Stimulated activated CD8-positive, alpha-beta memory T cell treated with anti-CD3 and anti-CD28 coated beads, Interleukin-15, amount 100 ng/mL, for 24 hours (primary cell): ENCODE results near the gene HEBP1.

Experiments used
- DNase-seq: peaks from one replicate; pipeline ENCODE4 v3.0.0-alpha.2; 2020; ENCODE audit warnings: low read depth

HEBP1 gene

GRCh38 chr12:13023811-13024530 is 23.9 kb upstream of the HEBP1 start:
- DNase-seq, result no peak

DNA sequence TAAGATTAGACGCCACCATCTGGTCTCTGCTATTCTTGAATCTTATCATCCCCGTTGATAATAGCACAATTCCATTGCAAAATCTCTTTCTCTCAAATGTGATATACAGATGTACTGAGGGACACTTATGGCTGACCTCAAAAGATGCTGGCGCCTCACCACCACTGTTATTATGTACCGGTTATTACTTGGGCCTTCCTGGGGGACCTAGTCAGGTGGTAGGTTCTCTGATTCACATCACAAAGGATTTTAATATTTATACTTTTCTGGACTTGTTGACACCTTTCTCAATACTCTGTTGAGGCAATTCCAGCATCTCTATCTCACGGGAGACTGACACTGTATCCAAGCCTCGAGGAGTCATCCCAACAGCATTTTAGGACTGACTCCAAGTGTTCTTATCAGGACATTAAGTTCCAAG is 22.8 kb upstream of the HEBP1 start:
- DNase-seq, result no peak

GRCh38 chr12:13011098-13011497 is 11.0 kb upstream of the HEBP1 start:
- no peak for DNase-seq

- DNase-seq, result no peak
Observed at GRCh38 chr12:13008741-13009380, 8.8 kb upstream of the HEBP1 start.

- DNase-seq, result no peak
Observed at GRCh38 chr12:13007496-13008233, 7.6 kb upstream of the HEBP1 start.

DNA sequence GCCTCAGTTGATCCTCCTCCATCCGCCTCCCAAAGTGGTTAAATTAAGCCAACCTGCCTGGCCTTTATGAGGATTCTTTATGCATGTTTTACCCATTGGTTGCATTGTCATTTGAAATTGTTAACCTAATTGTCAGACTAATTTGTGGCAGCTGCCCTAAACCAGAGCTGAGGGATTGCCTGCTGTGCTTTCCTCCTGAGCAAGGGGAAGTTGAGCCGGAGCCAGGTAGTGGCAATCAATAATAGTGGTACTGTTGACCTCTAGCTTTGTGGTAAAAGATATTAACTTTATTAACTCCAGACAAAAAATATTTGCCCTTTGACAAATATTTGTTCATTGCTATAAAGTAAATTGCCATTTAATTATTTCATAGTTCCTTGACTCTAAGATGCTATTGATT is 5.6 kb upstream of the HEBP1 start:
- no peak for DNase-seq

DNA sequence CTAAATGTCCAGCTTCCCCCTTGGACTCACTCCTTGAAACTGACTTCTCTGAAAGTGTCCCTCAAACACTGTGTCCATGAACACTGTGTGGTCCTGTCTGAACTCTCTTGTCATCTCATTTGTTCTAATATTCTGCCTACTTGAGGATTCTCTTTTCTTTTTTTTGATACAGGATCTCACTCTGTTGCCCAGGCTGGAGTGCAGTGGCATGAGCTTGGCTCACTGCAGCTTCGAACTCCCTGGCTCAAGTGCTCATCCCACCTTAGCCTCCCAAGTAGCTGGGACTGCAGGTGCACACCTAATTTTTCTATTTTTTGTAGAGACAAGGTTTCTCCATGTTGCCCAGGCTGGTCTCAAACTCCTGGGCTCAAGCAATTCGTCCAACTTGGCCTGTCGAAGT is 4.9 kb upstream of the HEBP1 start:
- DNase-seq, result no peak

DNA sequence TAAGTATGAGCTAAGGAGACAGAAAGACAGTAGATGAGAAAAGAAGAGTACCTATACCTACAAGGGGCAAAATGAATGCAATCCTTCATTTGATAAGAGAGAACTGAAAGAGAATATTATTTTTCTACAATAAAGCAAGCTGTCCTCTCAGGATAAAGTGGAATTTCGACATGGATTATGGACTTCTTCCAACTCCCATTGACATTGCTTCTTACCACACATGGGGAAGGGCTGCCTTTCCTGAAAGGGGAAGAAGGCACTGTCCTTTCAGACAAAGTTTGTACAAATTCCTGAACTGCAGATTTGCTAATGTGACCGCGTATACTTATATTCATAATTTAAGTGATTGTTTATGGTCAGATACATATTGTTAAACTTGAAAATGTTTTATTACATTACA is 4.3 kb upstream of the HEBP1 start:
- no peak for DNase-seq

- no peak for DNase-seq
Observed at GRCh38 chr12:13002301-13003097, 2.4 kb upstream of the HEBP1 start.

DNA sequence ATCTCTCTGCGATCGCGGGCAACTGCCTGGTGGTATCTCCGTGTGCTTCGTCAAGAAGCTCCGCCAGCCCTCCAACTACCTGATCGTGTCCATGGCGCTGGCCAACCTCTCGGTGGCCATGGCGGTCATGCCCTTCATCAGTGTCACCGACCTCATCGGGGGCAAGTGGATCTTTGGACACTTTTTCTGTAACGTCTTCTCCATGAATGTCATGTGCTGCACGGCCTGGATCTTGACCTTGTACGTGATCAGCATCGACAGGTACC is 1.6 kb upstream of the HEBP1 start:
- no peak for DNase-seq

GRCh38 chr12:13000925-13001774 is 1.1 kb upstream of the HEBP1 start:
- no peak for DNase-seq

- no peak for DNase-seq
Observed at GRCh38 chr12:13000616-13000924, 505 bp upstream of the HEBP1 start.

- no peak for DNase-seq
Observed at GRCh38 chr12:12999271-12999958, 650 bp downstream of the HEBP1 start.

DNA sequence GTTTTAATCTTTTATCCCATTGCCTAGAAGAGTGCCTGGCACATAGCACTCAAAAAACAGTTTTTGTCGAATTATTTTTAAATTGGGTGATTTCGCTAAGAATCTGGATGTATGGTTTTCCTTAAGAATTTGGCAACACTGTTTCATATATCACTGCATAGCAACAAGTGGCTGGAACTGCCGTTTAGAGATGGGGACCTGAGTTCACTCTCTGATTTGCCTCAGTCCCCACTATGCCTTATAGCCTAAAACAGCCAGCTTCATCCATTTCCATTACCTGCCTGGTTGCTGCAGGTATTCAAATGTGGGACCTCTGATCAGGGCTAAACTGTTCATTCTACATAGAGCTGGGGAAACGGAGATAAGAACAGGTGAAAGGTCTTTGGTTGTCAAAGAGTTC is 1.8 kb downstream of the HEBP1 start:
- no peak for DNase-seq

GRCh38 chr12:12997734-12998133 is 2.3 kb downstream of the HEBP1 start:
- no peak for DNase-seq

GRCh38 chr12:12997156-12997555 is 2.9 kb downstream of the HEBP1 start:
- DNase-seq, result no peak

DNA sequence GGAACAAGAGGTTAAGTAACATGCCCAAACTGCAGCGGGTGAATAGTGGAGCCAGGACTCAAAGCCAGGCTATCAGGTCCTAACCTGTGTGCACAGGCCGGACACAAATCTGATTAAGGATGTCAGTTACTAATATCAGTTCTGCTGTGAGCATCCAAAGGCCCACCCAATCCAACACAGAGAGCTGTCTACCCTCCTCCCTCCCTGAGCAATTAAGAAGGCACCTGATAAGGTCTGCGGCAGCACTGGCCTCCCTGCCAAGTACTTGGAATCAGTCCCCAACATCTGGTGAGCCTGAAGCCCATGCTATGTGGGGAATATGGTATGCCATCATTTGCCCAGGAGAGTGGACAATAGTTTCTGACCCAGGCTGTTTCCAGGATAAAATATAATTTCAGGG is 3.9 kb downstream of the HEBP1 start:
- DNase-seq, result no peak

- no peak for DNase-seq
Observed at GRCh38 chr12:12995088-12995487, 5.0 kb downstream of the HEBP1 start.

- no peak for DNase-seq
Observed at GRCh38 chr12:12993367-12993766, 6.7 kb downstream of the HEBP1 start.

- no peak for DNase-seq
Observed at GRCh38 chr12:12992418-12993130, 7.5 kb downstream of the HEBP1 start.
